Fibroblast of pulmonary artery (primary cell): ENCODE results near the gene NEK10.
A peak's percentile ranks its signal among the peaks of the same experiment; 100 is the strongest.
"Not testable (repeated sequence)": the region's sequence is repeated elsewhere in the genome, so short reads cannot be mapped to it uniquely, and the experiment has no call there.

Source experiments
- DNase-seq: peaks from one replicate; pipeline ENCODE4 v3.0.0-alpha.2; 2010; ENCODE audit warnings: low read depth
- H3K4me3 ChIP-seq: replicated peaks from 2 replicates; pipeline ENCODE4 v1.5.1; 2011; ENCODE audit warnings: low read depth, mild to moderate bottlenecking, control low read depth, low read length, moderate library complexity
- TF ChIP-seq, protein P1 (sequence below): IDR thresholded peaks from 2 replicates; pipeline ENCODE4 v1.5.1; 2011; ENCODE audit warnings: mild to moderate bottlenecking, control low read depth, low read length, inconsistent platforms; ENCODE audit errors: missing control alignments

The NEK10 gene

DNA sequence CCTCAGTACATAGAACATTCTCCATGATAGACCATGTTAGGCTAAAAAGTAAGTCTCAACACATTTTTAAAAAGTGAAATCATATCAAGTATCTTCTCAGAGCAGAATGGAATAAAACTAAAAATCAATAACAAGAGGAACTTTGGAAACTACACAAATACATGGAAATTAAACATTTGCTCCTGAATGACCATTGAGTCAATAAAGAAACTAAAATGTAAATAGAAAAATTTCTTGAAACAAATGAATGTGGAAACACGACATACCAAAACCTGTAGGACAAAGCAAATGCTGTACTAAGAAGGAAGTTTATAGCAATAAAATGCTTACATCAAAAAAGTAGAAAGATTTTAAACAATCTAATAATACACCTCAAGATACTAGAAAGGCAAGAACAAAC, 33.6 kb downstream of the NEK10 start:
- H3K4me3 ChIP-seq = no peak overlapping the region
- TF ChIP-seq, protein P1, sequence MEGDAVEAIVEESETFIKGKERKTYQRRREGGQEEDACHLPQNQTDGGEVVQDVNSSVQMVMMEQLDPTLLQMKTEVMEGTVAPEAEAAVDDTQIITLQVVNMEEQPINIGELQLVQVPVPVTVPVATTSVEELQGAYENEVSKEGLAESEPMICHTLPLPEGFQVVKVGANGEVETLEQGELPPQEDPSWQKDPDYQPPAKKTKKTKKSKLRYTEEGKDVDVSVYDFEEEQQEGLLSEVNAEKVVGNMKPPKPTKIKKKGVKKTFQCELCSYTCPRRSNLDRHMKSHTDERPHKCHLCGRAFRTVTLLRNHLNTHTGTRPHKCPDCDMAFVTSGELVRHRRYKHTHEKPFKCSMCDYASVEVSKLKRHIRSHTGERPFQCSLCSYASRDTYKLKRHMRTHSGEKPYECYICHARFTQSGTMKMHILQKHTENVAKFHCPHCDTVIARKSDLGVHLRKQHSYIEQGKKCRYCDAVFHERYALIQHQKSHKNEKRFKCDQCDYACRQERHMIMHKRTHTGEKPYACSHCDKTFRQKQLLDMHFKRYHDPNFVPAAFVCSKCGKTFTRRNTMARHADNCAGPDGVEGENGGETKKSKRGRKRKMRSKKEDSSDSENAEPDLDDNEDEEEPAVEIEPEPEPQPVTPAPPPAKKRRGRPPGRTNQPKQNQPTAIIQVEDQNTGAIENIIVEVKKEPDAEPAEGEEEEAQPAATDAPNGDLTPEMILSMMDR = no peak
- DNase-seq = no peak

DNA sequence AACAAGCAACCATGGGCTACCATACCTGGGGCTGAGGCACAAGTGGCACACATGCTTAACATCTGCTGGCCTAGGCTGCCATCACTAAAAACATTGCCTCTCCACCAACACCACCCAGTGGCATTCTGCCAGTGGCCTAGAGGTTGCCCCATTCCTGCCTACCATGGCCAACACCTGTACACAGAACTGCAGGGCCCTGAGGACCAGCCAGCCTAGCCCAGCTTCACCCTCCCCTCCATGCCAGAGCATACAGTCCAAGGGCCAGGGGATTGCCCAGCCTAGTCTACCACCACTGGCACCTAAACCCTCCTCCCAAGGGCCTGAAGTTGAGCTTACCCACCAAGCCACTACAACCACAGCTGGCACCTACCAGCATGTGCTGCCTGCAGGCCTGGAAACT, 35.3 kb downstream of the NEK10 start:
- no peak overlapping the region for H3K4me3 ChIP-seq
- TF ChIP-seq, protein P1 = no peak
- no peak for DNase-seq

DNA sequence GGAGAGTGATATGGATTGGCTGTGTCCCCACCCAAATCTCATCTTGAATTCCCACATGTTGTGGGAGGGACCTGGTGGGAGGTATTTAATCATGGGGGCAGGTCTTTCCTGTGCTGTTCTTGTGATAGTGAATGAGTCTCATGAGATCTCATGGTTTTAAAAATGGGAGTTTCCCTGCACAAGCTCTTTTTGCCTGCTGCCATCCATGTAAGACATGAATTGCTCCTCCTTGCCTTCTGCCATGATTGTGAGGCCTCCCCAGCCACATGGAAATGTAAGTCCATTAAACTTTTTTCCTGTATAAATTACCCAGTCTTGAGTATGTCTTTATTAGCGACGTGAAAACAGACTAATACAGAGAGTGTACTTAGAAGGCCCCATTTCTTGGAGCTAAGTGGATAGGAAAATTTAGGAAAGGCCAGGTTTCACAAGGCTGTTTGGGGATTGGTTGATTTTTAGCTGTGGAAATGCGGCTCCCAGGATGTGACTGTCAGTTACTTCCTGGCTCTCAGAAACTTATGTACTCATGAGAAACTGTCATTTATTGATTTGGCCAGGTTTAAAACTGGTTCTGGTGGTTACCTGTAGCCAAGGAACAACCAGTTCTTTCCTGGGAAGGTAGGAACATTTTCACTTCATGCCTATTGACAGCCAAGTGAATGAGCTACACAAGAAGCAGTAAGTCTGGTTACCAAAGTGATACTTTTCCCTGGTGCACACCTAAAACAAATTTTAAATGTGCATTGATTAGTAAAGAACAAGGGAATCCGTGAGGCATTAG, 40.0 kb downstream of the NEK10 start:
- DNase-seq, H3K4me3 ChIP-seq: not testable (repeated sequence)

DNA sequence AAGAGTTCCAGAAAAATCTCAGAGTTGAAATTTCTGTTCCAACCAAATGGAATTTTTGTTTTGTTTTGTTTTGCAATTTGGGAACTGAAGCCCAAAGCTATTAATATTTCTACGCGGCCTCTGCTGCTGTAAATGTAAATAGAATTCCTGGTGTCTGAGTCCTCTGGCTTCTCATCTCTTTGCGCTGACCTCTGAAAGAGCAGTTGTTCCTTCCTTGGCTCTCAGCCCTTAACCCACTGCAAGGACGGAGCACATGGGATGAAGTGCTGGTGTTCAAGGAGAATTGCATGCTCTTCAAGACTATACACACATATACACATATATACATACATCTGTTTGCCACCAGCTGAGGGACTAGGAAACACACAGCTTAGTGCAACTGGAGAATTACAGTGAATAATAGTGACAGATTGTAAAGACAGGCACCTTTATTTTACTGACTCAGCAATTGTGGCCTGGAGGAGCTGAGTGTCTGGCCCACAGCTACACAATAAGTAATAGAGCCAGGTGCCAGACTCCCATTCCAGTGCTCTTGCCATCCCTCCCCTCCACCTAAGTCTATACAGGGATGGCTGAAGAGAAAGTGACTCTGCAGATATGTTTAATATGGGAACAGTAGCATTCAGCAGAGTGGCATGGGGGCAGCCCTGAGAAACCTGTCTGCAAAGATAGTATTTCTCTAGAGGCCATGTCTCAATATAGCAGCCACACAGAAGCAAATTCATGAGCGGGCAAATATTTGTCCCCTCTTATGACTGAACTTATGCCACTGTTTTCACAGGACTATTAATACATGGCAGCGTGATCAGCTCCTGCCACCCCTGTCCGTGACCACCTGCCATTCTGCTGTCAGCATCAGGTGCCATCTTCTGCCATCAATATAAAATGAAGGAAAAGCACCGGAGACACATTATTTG, 42.3 kb downstream of the NEK10 start:
- TF ChIP-seq, protein P1 = no peak
- peak; percentile 82 for DNase-seq
- no peak overlapping the region for H3K4me3 ChIP-seq

DNA sequence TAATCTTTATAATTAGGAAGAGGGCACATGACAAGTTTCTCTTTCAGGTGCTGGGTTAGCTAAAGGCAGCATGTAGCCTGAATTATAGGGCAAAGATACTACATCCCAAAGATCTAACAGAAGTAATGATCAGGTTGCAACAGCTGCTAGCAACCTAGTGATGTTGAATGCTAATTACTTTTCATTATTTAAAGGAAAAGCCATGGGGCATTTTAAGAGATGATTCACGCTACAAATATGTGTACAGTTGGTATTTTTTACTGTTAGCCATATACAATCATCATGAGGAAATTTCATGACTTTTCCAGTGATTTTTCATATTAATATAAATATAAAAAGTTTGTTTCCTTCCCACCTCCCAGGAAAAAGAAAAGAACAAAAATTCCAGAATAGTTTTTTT, 43.0 kb downstream of the NEK10 start:
- TF ChIP-seq, protein P1 = no peak
- no peak overlapping the region for H3K4me3 ChIP-seq
- peak; percentile 17 for DNase-seq

DNA sequence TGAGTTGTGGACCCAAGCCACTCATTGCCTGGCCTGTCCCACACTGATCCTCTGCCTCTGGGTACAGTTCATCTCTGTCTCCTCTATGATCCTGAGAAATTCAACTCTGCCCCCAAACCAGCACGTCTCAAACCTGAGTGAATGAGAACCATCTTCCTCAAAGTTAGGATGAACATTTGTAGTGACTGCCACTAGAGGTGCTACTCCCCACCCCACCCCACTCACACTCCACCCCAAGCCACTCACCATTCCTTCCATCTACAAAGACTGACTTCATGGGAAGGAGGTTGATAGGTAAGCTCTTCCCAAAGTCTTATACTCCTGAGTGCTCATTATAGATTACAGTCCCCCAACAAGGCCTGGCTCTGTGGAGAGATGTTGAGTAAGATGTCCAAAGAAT, 43.8 kb downstream of the NEK10 start:
- H3K4me3 ChIP-seq = no peak overlapping the region
- no peak for DNase-seq
- TF ChIP-seq, protein P1 = peak; percentile 6

DNA sequence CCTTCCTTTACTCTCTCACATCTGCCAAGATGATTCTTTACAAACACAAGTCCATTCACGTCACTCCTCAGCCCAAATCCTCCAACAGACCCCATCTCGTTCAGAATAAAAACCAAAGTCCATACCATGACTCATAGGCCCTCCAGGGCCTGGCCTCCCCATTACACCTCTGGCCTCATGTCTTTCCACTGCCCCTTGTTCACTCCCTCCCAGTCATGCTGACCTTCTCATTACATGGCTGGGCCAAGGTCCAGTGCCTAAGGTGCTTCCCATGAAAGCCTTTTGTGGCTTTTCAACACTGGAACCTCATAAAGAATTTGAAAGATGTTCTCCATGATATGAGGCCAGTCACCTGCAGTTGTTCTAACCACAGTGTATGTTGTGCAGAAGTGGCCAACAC, 44.5 kb downstream of the NEK10 start:
- H3K4me3 ChIP-seq = no peak overlapping the region
- DNase-seq = no peak
- TF ChIP-seq, protein P1 = no peak
